Liver (tissue), 3 donors: ENCODE measurements around the gene MACROD1.

ENCODE experiments used
- NR2F2 ChIP-seq: IDR thresholded peaks from 2 replicates; pipeline ENCODE4 v1.6.1; 2016; ENCODE audit warnings: antibody characterized with exemption
- YY1 ChIP-seq: IDR thresholded peaks from 2 replicates; pipeline ENCODE4 v1.6.1; 2016; ENCODE audit warnings: antibody characterized with exemption, mild to moderate bottlenecking
- TF ChIP-seq, protein P1 (sequence below): fragments of 150-350 bp; IDR thresholded peaks from 2 replicates; pipeline ENCODE4 v1.5.1; 2017; ENCODE audit warnings: improper control_type of control experiment, low read depth, low read length; ENCODE audit not compliant: missing input control
- TF ChIP-seq, protein P2 (sequence below): IDR thresholded peaks from 2 replicates; pipeline ENCODE4 v1.6.1; 2016; ENCODE audit warnings: antibody characterized with exemption, mild to moderate bottlenecking
- TF ChIP-seq, protein P3 (sequence below): IDR thresholded peaks from 2 replicates; pipeline ENCODE4 v1.6.1; 2016; ENCODE audit warnings: antibody characterized with exemption
- donor health status: healthy.
- donor health status: healthy.

DNA sequence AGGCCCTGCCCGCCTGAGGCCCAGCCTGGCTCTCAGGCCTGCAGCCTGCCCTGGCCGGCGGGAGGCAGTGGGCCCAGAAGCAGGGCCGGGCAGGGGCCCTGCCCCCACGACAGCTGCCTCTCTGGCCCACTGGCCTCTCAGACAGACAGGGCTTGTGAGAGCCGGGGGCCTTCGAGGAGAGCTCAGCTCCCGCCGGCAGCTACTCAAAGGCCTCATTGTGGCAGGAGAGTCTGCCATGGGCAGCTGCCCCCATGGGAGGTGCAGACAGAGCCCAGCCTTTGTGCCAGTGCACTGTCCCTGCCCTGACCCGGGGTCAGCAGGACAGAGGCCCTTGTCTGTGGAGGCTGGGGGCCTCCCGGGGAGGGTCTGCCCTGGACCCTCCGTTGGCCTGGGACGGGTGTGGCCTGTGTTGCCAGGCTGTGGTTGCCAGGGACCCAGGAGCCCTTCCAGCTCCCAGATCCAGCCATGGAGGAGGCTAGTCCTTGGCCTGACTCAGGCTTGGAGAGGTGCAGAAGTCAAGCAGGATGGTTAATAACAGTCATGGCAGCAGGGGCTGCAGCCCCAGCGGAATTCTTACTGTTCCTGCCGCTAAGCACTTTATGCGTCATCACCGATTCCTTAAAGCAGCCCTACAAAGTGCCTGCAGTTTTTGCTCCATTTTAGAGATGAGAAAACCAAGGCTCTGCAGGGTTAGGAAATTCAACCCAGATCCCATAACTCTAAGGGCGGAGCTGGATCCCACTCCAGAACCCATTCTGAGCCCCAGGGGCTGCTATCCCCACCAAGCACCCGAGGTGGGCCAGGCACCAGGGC is 117.7 kb downstream of the MACROD1 start:
- TF ChIP-seq YY1 = no peak
- TF ChIP-seq, protein P1, sequence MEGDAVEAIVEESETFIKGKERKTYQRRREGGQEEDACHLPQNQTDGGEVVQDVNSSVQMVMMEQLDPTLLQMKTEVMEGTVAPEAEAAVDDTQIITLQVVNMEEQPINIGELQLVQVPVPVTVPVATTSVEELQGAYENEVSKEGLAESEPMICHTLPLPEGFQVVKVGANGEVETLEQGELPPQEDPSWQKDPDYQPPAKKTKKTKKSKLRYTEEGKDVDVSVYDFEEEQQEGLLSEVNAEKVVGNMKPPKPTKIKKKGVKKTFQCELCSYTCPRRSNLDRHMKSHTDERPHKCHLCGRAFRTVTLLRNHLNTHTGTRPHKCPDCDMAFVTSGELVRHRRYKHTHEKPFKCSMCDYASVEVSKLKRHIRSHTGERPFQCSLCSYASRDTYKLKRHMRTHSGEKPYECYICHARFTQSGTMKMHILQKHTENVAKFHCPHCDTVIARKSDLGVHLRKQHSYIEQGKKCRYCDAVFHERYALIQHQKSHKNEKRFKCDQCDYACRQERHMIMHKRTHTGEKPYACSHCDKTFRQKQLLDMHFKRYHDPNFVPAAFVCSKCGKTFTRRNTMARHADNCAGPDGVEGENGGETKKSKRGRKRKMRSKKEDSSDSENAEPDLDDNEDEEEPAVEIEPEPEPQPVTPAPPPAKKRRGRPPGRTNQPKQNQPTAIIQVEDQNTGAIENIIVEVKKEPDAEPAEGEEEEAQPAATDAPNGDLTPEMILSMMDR = no peak
- TF ChIP-seq, protein P2, sequence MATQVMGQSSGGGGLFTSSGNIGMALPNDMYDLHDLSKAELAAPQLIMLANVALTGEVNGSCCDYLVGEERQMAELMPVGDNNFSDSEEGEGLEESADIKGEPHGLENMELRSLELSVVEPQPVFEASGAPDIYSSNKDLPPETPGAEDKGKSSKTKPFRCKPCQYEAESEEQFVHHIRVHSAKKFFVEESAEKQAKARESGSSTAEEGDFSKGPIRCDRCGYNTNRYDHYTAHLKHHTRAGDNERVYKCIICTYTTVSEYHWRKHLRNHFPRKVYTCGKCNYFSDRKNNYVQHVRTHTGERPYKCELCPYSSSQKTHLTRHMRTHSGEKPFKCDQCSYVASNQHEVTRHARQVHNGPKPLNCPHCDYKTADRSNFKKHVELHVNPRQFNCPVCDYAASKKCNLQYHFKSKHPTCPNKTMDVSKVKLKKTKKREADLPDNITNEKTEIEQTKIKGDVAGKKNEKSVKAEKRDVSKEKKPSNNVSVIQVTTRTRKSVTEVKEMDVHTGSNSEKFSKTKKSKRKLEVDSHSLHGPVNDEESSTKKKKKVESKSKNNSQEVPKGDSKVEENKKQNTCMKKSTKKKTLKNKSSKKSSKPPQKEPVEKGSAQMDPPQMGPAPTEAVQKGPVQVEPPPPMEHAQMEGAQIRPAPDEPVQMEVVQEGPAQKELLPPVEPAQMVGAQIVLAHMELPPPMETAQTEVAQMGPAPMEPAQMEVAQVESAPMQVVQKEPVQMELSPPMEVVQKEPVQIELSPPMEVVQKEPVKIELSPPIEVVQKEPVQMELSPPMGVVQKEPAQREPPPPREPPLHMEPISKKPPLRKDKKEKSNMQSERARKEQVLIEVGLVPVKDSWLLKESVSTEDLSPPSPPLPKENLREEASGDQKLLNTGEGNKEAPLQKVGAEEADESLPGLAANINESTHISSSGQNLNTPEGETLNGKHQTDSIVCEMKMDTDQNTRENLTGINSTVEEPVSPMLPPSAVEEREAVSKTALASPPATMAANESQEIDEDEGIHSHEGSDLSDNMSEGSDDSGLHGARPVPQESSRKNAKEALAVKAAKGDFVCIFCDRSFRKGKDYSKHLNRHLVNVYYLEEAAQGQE = no peak
- TF ChIP-seq, protein P3, sequence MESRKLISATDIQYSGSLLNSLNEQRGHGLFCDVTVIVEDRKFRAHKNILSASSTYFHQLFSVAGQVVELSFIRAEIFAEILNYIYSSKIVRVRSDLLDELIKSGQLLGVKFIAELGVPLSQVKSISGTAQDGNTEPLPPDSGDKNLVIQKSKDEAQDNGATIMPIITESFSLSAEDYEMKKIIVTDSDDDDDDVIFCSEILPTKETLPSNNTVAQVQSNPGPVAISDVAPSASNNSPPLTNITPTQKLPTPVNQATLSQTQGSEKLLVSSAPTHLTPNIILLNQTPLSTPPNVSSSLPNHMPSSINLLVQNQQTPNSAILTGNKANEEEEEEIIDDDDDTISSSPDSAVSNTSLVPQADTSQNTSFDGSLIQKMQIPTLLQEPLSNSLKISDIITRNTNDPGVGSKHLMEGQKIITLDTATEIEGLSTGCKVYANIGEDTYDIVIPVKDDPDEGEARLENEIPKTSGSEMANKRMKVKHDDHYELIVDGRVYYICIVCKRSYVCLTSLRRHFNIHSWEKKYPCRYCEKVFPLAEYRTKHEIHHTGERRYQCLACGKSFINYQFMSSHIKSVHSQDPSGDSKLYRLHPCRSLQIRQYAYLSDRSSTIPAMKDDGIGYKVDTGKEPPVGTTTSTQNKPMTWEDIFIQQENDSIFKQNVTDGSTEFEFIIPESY = no peak
- no peak for TF ChIP-seq NR2F2
